Loucy (cell line): ENCODE measurements around the gene PIK3CB.
"Not testable (repeated sequence)": the region's sequence is repeated elsewhere in the genome, so short reads cannot be mapped to it uniquely, and the experiment has no call there.

Source experiments
- H2AFZ ChIP-seq: fragments of 200-600 bp; sonication (generic); 2 replicates; pipeline ENCODE4 v1.6.0; 2016; ENCODE audit warnings: antibody characterized with exemption, mild to moderate bottlenecking, low read length, moderate library complexity
- H3F3A ChIP-seq: fragments of 200-600 bp; 2 replicates; pipeline ENCODE4 v1.6.0; 2016; ENCODE audit warnings: antibody characterized with exemption, low read depth, mild to moderate bottlenecking
- H3K27me3 ChIP-seq: fragments of 200-600 bp; sonication (generic); 2 replicates; pipeline ENCODE4 v1.6.1; 2014; ENCODE audit warnings: low read length, mild to moderate bottlenecking; ENCODE audit not compliant: insufficient read depth, poor library complexity, severe bottlenecking
- H3K36me3 ChIP-seq: fragments of 200-600 bp; sonication (generic); 2 replicates; pipeline ENCODE4 v1.6.1; 2016; ENCODE audit warnings: low read length; ENCODE audit not compliant: insufficient read depth
- H3K4me1 ChIP-seq: fragments of 200-600 bp; sonication (generic); 2 replicates; pipeline ENCODE4 v1.5.1; 2014; ENCODE audit warnings: low read length, mild to moderate bottlenecking; ENCODE audit not compliant: insufficient read depth, poor library complexity, severe bottlenecking
- H3K4me2 ChIP-seq: fragments of 200-600 bp; sonication (generic); 2 replicates; pipeline ENCODE4 v1.6.0; 2014; ENCODE audit warnings: antibody characterized with exemption, low read length, low read depth, mild to moderate bottlenecking; ENCODE audit not compliant: poor library complexity, severe bottlenecking
- H3K4me3 ChIP-seq: fragments of 200-600 bp; sonication (generic); 2 replicates; pipeline ENCODE4 v1.5.1; 2014; ENCODE audit warnings: low read length, mild to moderate bottlenecking, mixed read lengths; ENCODE audit not compliant: poor library complexity, severe bottlenecking
- H3K79me2 ChIP-seq: fragments of 200-600 bp; sonication (generic); 2 replicates; pipeline ENCODE4 v1.6.1; 2014; ENCODE audit warnings: low read length; ENCODE audit not compliant: insufficient read depth
- H3K9ac ChIP-seq: fragments of 200-600 bp; sonication (generic); 2 replicates; pipeline ENCODE4 v1.6.0; 2014; ENCODE audit warnings: mild to moderate bottlenecking, low read depth, low read length, moderate library complexity; ENCODE audit not compliant: poor library complexity, severe bottlenecking
- H3K9me2 ChIP-seq: fragments of 200-600 bp; sonication (generic); replicated peaks from 2 replicates; pipeline ENCODE4 v1.6.1; 2016; ENCODE audit warnings: low read depth, low read length, mixed read lengths
- H3K9me3 ChIP-seq: fragments of 200-600 bp; sonication (generic); 2 replicates; pipeline ENCODE4 v1.6.1; 2014; ENCODE audit warnings: mild to moderate bottlenecking, antibody characterized with exemption, low read length, low read depth; ENCODE audit not compliant: insufficient read depth
- H4K20me1 ChIP-seq: fragments of 200-600 bp; sonication (generic); 2 replicates; pipeline ENCODE4 v1.6.0; 2014; ENCODE audit warnings: antibody characterized with exemption, low read length, mild to moderate bottlenecking; ENCODE audit not compliant: insufficient read depth, poor library complexity, severe bottlenecking
- EZH2phosphoT487 ChIP-seq: fragments of 200-600 bp; IDR thresholded peaks from 2 replicates; pipeline ENCODE4 v1.6.1; 2018; ENCODE audit warnings: antibody characterized with exemption, mild to moderate bottlenecking, moderate library complexity, borderline replicate concordance
- TF ChIP-seq, protein P1 (sequence below): fragments of 200-600 bp; sonication (generic); conservative IDR thresholded peaks from 2 replicates; pipeline ENCODE4 v1.5.1; 2014; ENCODE audit warnings: mild to moderate bottlenecking, antibody characterized with exemption, low read length

PIK3CB gene

GRCh38 chr3:138825336-138825735 is 9.4 kb downstream of the PIK3CB start:
- Histone ChIP-seq H3K36me3 (no peaks in the 10 kb centered on the region; the same call in 1 of the 2 replicates), H3K79me2 (peaks cover 67% of the 10 kb centered on the region)

DNA sequence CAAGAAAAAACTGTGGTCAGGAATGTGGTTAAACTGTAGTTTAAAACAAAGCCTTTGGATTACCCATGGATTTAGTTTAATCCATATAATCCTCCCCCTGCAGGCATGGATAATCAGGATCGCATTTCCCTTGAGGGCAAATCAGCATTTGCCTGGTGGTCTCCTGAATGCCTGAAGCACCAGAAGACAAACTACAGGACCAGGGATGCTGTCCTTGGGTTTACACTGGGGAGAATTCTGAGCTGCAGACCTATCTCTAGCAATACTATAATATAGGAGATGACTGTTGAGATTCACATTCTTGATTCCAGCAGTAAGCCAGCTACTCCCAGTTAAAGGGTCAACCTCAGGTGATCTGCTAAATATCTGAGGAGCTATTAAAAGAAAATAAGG is 10.6 kb downstream of the PIK3CB start:
- no peaks in the 10 kb centered on the region for H3F3A ChIP-seq
- no peak overlapping the region for H3K4me2 ChIP-seq
- no peaks in the 10 kb centered on the region for H3K9me2 ChIP-seq
- no peak for TF ChIP-seq EZH2phosphoT487
- H3K36me3 ChIP-seq: no peaks in the 10 kb centered on the region; the same call in 1 of the 2 replicates
- H2AFZ ChIP-seq: no peak overlapping the region
- no peaks in the 10 kb centered on the region for H3K27me3 ChIP-seq
- H3K4me3 ChIP-seq: no peak overlapping the region
- H3K9ac ChIP-seq: no peak overlapping the region
- H3K4me1 ChIP-seq: no peaks in the 10 kb centered on the region
- H4K20me1 ChIP-seq: peaks cover 12% of the 10 kb centered on the region
- H3K9me3 ChIP-seq: no peaks in the 10 kb centered on the region
- peaks cover 67% of the 10 kb centered on the region for H3K79me2 ChIP-seq

More at GRCh38 chr3:138825336-138825735, 9.4 kb downstream of the PIK3CB start:
- Histone ChIP-seq H3F3A (no peaks in the 10 kb centered on the region), H3K4me1 (peaks cover 6% of the 10 kb centered on the region), H3K4me2 (no peak overlapping the region), H3K27me3 (no peaks in the 10 kb centered on the region), H4K20me1 (peaks cover 21% of the 10 kb centered on the region), H3K9ac (no peak overlapping the region), H3K9me3 (no peaks in the 10 kb centered on the region), H2AFZ (no peak overlapping the region), H3K4me3 (no peak overlapping the region), H3K9me2 (no peaks in the 10 kb centered on the region)
- TF ChIP-seq, protein P1, sequence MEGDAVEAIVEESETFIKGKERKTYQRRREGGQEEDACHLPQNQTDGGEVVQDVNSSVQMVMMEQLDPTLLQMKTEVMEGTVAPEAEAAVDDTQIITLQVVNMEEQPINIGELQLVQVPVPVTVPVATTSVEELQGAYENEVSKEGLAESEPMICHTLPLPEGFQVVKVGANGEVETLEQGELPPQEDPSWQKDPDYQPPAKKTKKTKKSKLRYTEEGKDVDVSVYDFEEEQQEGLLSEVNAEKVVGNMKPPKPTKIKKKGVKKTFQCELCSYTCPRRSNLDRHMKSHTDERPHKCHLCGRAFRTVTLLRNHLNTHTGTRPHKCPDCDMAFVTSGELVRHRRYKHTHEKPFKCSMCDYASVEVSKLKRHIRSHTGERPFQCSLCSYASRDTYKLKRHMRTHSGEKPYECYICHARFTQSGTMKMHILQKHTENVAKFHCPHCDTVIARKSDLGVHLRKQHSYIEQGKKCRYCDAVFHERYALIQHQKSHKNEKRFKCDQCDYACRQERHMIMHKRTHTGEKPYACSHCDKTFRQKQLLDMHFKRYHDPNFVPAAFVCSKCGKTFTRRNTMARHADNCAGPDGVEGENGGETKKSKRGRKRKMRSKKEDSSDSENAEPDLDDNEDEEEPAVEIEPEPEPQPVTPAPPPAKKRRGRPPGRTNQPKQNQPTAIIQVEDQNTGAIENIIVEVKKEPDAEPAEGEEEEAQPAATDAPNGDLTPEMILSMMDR: no peak
- TF ChIP-seq EZH2phosphoT487: no peak

DNA sequence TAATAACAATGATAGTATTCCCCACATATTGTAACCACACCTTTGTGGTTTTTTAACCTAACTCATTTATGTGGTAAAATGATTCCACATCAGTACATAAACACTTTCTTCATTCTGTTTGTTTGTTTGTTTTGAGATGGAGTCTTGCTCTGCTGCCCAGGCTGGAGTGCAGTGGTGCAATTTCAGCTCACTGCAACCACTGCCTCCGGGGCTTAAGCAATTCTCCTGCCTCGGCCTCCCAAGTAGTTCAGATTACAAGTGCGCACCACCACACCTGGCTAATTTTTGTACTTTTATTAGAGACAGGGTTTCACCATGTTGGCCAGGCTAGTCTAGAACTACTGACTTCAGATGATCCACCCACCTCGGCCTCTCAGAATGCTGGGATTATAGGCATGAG is 14.3 kb downstream of the PIK3CB start:
- Histone ChIP-seq H3K4me1 (peaks cover 13% of the 10 kb centered on the region), H3K79me2 (peaks cover 71% of the 10 kb centered on the region), H4K20me1 (peaks cover 19% of the 10 kb centered on the region)
- not testable (repeated sequence) for H3K9ac ChIP-seq, H3F3A ChIP-seq, H3K9me2 ChIP-seq, H3K4me2 ChIP-seq, H3K36me3 ChIP-seq, H3K4me3 ChIP-seq, H3K27me3 ChIP-seq, H3K9me3 ChIP-seq, H2AFZ ChIP-seq

- H4K20me1 ChIP-seq: peaks cover 22% of the 10 kb centered on the region
- H3K9me3 ChIP-seq: no peaks in the 10 kb centered on the region
- no peaks in the 10 kb centered on the region for H3K27me3 ChIP-seq
- H3K79me2 ChIP-seq: peaks cover 71% of the 10 kb centered on the region
- H3K9me2 ChIP-seq: no peaks in the 10 kb centered on the region
- H3K36me3 ChIP-seq: no peaks in the 10 kb centered on the region; the same call in 1 of the 2 replicates
- TF ChIP-seq EZH2phosphoT487: no peak
- TF ChIP-seq, protein P1: no peak
- no peak overlapping the region for H3K4me3 ChIP-seq
- no peak overlapping the region for H2AFZ ChIP-seq
- H3K9ac ChIP-seq: no peak overlapping the region
- peak overlapping the region; percentile 8 for H3K4me2 ChIP-seq
- peaks cover 15% of the 10 kb centered on the region for H3K4me1 ChIP-seq
- H3F3A ChIP-seq: no peaks in the 10 kb centered on the region
These were observed 16.4 kb downstream of the PIK3CB start for GRCh38 chr3:138818185-138818860.
